NK-92 (cell line): ENCODE data around the gene VRK3.

ENCODE experiments used
- DNase-seq: peaks from one replicate; lab custom pipeline; 2025; ENCODE audit not compliant: unreplicated experiment; lab: John Stamatoyannopoulos, UW

Gene VRK3

DNA sequence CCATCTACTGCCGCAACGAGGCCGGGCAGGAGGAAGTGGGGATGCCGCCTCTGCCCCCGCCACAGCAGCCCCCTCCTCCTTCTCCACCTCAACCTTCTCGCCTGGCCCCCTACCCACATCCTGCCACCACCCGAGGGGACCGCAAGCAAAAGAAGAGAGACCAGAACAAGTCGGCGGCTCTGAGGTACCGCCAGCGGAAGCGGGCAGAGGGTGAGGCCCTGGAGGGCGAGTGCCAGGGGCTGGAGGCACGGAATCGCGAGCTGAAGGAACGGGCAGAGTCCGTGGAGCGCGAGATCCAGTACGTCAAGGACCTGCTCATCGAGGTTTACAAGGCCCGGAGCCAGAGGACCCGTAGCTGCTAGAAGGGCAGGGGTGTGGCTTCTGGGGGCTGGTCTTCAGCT lies 92.4 kb downstream of the VRK3 start:
- DNase-seq: no peak

DNA sequence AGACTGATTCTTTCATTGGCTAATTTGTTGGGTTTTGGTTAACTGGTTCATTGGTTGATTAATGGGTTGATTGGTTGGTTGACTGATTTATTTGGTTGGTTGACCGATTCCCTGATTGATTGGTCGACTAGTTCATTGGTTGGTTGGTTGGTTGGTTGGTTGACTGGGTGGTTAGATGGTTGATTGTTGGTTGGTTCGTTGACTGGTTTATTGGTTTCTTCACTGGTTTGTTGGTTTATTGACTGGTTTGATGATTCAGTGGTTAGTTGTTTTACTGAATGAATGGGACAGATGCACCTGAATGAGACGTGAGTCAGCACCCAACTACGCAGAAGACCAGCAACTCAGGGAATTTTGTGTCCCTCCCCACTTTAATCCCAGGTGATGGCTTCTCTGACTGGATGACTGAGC lies 93.1 kb downstream of the VRK3 start:
- DNase-seq: no peak

- no peak for DNase-seq
Observed at GRCh38 chr19:49931293-49932040, 93.7 kb downstream of the VRK3 start.

DNA sequence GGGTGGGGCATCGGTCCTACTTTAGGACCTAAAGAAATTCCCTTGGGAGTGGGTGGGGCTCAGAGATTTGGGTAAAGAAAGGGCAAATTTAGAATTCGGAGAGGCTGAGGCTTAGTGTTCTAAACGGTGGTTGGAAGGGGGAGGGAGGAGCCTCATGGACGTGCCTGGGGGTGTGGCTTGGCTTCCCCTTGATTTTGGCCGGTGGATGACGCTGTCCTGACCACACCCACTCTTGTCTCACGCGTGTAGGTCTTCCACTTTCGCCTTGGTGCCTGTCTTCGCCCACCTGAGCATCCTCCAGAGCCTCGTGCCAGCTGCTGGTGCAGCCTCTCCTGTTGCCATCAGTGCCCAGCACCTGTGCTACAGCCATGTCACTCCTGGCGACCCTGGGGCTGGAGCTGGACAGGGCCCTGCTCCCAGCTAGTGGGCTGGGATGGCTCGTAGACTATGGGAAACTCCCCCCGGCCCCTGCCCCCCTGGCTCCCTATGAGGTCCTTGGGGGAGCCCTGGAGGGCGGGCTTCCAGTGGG lies 94.6 kb downstream of the VRK3 start:
- DNase-seq: no peak

- DNase-seq: peak; percentile 78
Observed at GRCh38 chr19:49929611-49930482, 95.3 kb downstream of the VRK3 start.

DNA sequence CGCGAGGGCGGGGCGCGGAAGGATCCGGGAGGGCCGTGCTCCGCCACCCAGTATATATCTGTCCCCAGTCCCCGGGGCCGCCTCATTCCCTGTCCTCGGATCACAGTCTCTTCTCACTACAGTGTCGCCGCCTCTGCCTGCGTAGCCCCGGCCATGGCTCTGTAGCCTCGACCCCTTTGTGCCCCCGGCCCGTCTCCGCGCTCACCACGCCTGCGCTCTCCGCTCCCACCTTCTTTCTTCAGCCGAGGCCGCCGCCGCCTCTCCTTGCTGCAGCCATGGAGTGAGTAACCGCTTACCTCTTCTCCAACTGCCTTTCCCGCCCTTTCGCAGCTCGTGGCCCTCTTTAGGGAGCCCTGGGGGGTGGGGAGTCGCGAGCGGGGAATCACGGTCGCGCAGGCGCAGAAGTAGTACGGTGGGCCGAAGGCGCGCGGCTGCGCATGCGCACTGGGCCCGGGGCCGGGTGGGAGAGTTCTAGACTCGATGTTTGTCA lies 96.0 kb downstream of the VRK3 start, which contains the start of the genes ATF5 and NUP62:
Gene ATF5, plus strand, starts transcription at position 85 of the 490 bp plus-strand sequence. CDS start 1,646 bp downstream, outside the sequence.
Gene NUP62, minus strand, starts transcription at position 384 of the 490 bp plus-strand sequence. CDS start 19,697 bp downstream, outside the sequence.
- no peak for DNase-seq

- DNase-seq: no peak
Observed at GRCh38 chr19:49927526-49928264, 97.5 kb downstream of the VRK3 start.

- no peak for DNase-seq
Observed at GRCh38 chr19:49926515-49926914, 98.7 kb downstream of the VRK3 start.
